Loucy (cell line): ENCODE results near the gene OIT3.

Experiments
- EZH2phosphoT487 ChIP-seq: fragments of 200-600 bp; IDR thresholded peaks from 2 replicates; pipeline ENCODE4 v1.6.1; 2018; ENCODE audit warnings: antibody characterized with exemption, mild to moderate bottlenecking, moderate library complexity, borderline replicate concordance
- TF ChIP-seq, protein P1 (sequence below): fragments of 200-600 bp; sonication (generic); conservative IDR thresholded peaks from 2 replicates; pipeline ENCODE4 v1.5.1; 2014; ENCODE audit warnings: mild to moderate bottlenecking, antibody characterized with exemption, low read length

DNA sequence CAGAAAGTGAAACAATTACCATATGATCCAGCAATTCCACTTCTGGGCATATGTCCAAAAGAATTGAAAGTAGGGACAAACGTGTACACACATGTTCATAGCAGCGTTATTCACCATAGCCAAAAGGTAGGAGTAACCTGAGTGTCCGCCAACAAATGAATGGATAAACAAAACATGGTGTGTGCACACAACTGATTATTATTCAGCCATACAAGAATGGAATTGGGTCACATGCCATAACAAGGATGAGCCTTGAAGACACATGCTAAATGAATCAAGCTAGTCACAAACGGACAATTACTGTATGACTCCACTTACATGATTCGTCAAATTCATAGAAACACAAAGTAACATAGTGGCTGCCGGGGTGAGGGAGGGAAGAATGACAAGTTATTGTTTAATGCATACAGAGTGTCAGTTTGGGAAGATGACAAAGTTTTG, 4.1 kb upstream of the OIT3 start:
- TF ChIP-seq EZH2phosphoT487 = no peak
- TF ChIP-seq, protein P1, sequence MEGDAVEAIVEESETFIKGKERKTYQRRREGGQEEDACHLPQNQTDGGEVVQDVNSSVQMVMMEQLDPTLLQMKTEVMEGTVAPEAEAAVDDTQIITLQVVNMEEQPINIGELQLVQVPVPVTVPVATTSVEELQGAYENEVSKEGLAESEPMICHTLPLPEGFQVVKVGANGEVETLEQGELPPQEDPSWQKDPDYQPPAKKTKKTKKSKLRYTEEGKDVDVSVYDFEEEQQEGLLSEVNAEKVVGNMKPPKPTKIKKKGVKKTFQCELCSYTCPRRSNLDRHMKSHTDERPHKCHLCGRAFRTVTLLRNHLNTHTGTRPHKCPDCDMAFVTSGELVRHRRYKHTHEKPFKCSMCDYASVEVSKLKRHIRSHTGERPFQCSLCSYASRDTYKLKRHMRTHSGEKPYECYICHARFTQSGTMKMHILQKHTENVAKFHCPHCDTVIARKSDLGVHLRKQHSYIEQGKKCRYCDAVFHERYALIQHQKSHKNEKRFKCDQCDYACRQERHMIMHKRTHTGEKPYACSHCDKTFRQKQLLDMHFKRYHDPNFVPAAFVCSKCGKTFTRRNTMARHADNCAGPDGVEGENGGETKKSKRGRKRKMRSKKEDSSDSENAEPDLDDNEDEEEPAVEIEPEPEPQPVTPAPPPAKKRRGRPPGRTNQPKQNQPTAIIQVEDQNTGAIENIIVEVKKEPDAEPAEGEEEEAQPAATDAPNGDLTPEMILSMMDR = no peak
